IPS DF 6.9 (cell line): ENCODE measurements around the gene PPM1H.
"Not testable (repeated sequence)": the region's sequence is repeated elsewhere in the genome, so short reads cannot be mapped to it uniquely, and the experiment has no call there.

Experiments used
- DNase-seq: peaks from one replicate; pipeline ENCODE4 v3.0.0-alpha.2; 2013; ENCODE audit warnings: low read depth, low spot score
- H3K27ac ChIP-seq: one replicate; pipeline ENCODE4 v1.5.1; 2013; ENCODE audit warnings: low read length, control low read depth
- H3K27me3 ChIP-seq: 2 replicates; pipeline ENCODE4 v1.6.1; 2013; ENCODE audit warnings: mild to moderate bottlenecking, low read length; ENCODE audit not compliant: control insufficient read depth, insufficient read depth
- H3K36me3 ChIP-seq: 2 replicates; pipeline ENCODE4 v1.6.1; 2013; ENCODE audit warnings: low read length; ENCODE audit not compliant: control insufficient read depth, insufficient read depth
- H3K4me1 ChIP-seq: 2 replicates; pipeline ENCODE4 v1.6.1; 2013; ENCODE audit warnings: low read length; ENCODE audit not compliant: control insufficient read depth, insufficient read depth
- H3K4me3 ChIP-seq: 2 replicates; pipeline ENCODE4 v1.5.1; 2013; ENCODE audit warnings: mild to moderate bottlenecking, low read length
- H3K9me3 ChIP-seq: 2 replicates; pipeline ENCODE4 v1.6.1; 2013; ENCODE audit warnings: low read length, inconsistent platforms; ENCODE audit not compliant: control insufficient read depth, insufficient read depth
- WGBS: extraction: QIAGEN DNeasy Blood & Tissue Kit; methylation state at CpG from one replicate; pipeline ENCODE4 v1.1.7; 2013; ENCODE audit warnings: mixed read lengths, missing lambda C conversion rate; ENCODE audit not compliant: insufficient read length, insufficient coverage; 5-methylcytosine and 5-hydroxymethylcytosine counted together

Gene PPM1H

DNA sequence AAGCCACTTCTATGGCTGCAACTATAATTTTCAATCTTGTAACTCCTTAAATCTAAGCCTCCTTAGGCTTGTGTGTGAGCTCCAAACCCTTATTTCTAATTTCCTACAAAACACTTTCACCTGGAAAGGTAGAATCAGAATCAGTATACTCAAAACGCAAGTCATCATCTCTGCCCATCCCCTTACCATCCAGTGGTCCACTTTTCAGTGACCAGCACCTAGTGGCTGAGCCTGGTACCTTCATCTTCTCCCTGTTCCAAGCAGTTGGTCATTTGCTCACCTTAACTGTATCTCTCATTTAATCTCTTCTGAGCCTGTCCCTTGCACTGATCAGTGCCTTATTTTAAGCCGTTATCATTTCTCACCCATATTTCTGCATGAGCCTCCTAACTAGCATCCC lies 107.9 kb downstream of the PPM1H start:
- no peaks in the 10 kb centered on the region for H3K9me3 ChIP-seq
- no peaks in the 10 kb centered on the region for H3K27me3 ChIP-seq
- WGBS: no CpG with 5 or more reads among the region's 2 CpGs
- DNase-seq: no peak
- no peaks in the 10 kb centered on the region for H3K4me1 ChIP-seq
- H3K27ac ChIP-seq: no peak overlapping the region
- no peak overlapping the region for H3K4me3 ChIP-seq
- no peaks in the 10 kb centered on the region for H3K36me3 ChIP-seq

GRCh38 chr12:62817556-62818271 lies 117.2 kb downstream of the PPM1H start:
- Histone ChIP-seq H3K27me3 (no peaks in the 10 kb centered on the region), H3K4me3 (no peak overlapping the region), H3K36me3 (no peaks in the 10 kb centered on the region), H3K27ac (no peak overlapping the region), H3K9me3 (no peaks in the 10 kb centered on the region), H3K4me1 (no peaks in the 10 kb centered on the region)
- no peak for DNase-seq
- no CpG with 5 or more reads among the region's 9 CpGs for WGBS

DNA sequence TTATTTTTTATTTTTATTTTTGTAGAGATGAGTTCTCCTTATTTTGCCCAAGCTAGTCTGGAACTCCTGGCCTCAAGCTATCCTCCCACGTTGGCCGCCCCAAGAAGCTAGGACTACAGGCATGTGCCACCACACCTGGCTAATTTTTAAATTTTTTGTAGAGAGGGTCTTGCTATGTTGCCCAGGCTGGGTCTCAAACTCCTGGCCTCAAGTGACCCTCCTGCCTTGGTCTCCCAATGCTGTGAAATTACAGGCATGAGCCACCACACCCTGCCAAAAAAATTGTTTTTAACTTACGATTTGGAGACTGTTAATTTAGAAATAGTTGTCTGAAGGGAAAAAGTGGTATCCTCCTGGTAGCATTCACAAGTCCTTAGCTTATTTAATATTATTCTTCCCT lies 120.7 kb downstream of the PPM1H start:
- no peak overlapping the region for H3K27ac ChIP-seq
- no peak overlapping the region for H3K4me3 ChIP-seq
- H3K27me3 ChIP-seq: no peaks in the 10 kb centered on the region
- no peak for DNase-seq
- no peaks in the 10 kb centered on the region for H3K36me3 ChIP-seq
- no peaks in the 10 kb centered on the region for H3K9me3 ChIP-seq
- no peaks in the 10 kb centered on the region for H3K4me1 ChIP-seq
- no CpG with 5 or more reads among the region's 3 CpGs for WGBS

- DNase-seq: peak; percentile 60
- no CpG with 5 or more reads among the region's 18 CpGs for WGBS
- H3K27ac ChIP-seq: no peak overlapping the region
- no peaks in the 10 kb centered on the region for H3K9me3 ChIP-seq
- no peaks in the 10 kb centered on the region for H3K4me1 ChIP-seq
- H3K27me3 ChIP-seq: no peaks in the 10 kb centered on the region
- H3K4me3 ChIP-seq: no peak overlapping the region
- H3K36me3 ChIP-seq: no peaks in the 10 kb centered on the region
These were observed 121.7 kb downstream of the PPM1H start for GRCh38 chr12:62813031-62813829.

GRCh38 chr12:62811481-62811880 lies 123.5 kb downstream of the PPM1H start:
- not testable (repeated sequence) for H3K4me1 ChIP-seq, H3K4me3 ChIP-seq, H3K9me3 ChIP-seq, DNase-seq, H3K36me3 ChIP-seq, H3K27me3 ChIP-seq, H3K27ac ChIP-seq
- no CpG with 5 or more reads among the region's 4 CpGs for WGBS

DNA sequence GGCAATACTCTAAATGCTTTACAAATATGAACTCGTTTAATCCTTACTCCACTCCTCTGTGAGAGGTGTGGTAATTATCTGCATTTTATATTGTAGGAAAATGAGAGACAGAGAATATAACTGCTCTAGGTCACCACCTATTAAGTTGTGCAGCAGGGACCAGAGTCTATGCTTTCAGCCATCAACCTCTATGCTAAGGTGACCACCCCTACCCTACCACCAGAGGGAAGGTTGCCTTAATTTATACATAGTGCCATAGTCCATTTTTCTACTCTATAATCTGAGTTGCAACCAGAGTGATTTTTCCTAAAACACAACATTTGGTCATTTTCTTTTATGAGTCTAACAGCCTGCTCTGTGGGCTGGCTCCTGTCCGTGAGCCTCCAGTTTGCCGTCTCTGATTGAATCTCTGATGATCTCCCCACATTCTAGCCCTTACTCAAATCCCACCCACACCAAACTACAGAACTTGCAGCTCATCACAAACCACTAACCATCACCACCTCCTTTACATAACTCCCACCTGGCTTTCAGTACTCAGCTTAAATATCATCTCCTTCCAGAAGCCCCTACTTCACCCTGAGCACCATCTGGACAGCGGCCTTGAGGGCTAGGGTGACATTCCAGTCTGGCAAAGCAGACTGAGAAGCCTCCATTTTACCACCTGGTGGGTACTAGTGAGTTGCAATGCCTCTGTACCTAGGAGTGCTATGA lies 126.6 kb downstream of the PPM1H start:
- Histone ChIP-seq H3K36me3 (no peaks in the 10 kb centered on the region), H3K27me3 (no peaks in the 10 kb centered on the region), H3K27ac (no peak overlapping the region), H3K4me1 (no peaks in the 10 kb centered on the region), H3K9me3 (no peaks in the 10 kb centered on the region), H3K4me3 (no peak overlapping the region)
- 100% methylated on average over 1 of the region's 4 CpGs for WGBS
- DNase-seq: no peak

- no peaks in the 10 kb centered on the region for H3K9me3 ChIP-seq
- no peak overlapping the region for H3K27ac ChIP-seq
- H3K27me3 ChIP-seq: no peaks in the 10 kb centered on the region
- WGBS: no CpG with 5 or more reads among the region's 2 CpGs
- no peak for DNase-seq
- H3K4me3 ChIP-seq: no peak overlapping the region
- H3K4me1 ChIP-seq: no peaks in the 10 kb centered on the region
- no peaks in the 10 kb centered on the region for H3K36me3 ChIP-seq
These were observed 128.1 kb downstream of the PPM1H start for GRCh38 chr12:62806893-62807292.

GRCh38 chr12:62806244-62806836 lies 128.6 kb downstream of the PPM1H start:
- no peak for DNase-seq
- Histone ChIP-seq H3K4me3 (no peak overlapping the region), H3K27me3 (no peaks in the 10 kb centered on the region), H3K4me1 (no peaks in the 10 kb centered on the region), H3K27ac (no peak overlapping the region), H3K36me3 (no peaks in the 10 kb centered on the region), H3K9me3 (no peaks in the 10 kb centered on the region)
- no CpG with 5 or more reads among the region's 6 CpGs for WGBS

DNA sequence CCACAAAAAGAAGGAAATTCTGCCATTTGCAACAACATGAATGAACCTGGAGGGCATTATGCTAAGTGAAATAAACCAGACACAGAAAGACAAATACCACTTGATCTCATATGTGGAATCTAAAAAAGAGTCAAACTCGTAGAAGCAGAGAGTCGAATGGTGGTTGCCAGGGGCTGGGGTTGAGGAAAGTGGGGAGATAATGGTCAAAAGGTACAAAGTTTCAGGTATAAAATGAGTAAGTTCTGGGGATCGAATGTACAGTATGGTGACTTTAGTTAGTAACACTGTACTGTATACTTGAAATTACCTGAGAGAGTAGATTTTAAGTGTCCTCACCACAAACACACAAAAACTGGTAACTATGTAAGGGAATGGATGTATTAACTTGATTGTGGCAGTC lies 129.4 kb downstream of the PPM1H start:
- DNase-seq: no peak
- H3K36me3 ChIP-seq: no peaks in the 10 kb centered on the region
- H3K4me3 ChIP-seq: no peak overlapping the region
- no peaks in the 10 kb centered on the region for H3K4me1 ChIP-seq
- H3K9me3 ChIP-seq: no peaks in the 10 kb centered on the region
- no CpG with 5 or more reads among the region's 3 CpGs for WGBS
- H3K27me3 ChIP-seq: no peaks in the 10 kb centered on the region
- H3K27ac ChIP-seq: no peak overlapping the region

GRCh38 chr12:62803756-62804155 lies 131.2 kb downstream of the PPM1H start:
- no peak for DNase-seq
- Histone ChIP-seq H3K36me3 (no peaks in the 10 kb centered on the region), H3K27me3 (no peaks in the 10 kb centered on the region), H3K27ac (no peak overlapping the region), H3K4me1 (no peaks in the 10 kb centered on the region), H3K4me3 (no peak overlapping the region), H3K9me3 (no peaks in the 10 kb centered on the region)
- no CpG with 5 or more reads among the region's 2 CpGs for WGBS
